Measurements from ENCODE around the gene TARBP1.

TARBP1 gene

DNA sequence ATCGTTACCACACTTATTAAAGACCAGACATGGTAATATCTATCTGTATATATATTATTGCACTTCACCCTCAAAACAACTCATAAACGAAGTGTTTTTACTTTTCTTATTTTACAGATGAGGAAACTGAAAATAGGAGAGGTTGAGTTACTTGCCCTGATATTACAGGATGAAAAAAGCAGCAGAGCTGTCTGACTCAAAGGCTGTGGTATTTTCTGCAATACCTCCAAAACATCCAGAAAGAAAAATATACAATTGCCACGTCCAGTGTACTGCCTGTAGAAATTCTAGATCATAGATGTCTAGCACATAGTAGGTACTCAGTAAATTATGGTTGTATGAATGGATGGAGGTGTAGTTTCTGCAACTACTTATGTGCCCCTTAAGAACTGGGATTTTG, 5.2 kb upstream of the TARBP1 start:
- no peak for DNase-seq

DNA sequence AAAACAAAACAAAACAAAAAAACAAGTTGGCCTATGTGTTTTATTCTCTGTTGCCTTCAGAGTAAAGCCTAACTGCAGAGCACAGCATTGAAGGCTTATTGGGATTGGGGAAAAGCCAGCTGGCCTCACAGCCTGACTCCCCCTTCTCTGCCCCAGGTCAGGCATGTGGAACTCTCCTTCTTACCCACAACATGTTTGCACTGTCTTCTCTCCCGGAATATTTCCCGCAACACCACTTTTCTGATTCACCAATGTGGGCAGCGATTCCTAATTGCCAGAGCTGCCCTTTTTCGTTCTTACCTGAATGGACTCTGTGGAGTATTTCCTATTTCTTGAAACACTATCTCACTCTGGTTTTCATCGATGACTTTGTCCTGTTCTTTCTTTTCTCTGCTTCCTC, 2.8 kb upstream of the TARBP1 start:
- DNase-seq, result no peak

DNA sequence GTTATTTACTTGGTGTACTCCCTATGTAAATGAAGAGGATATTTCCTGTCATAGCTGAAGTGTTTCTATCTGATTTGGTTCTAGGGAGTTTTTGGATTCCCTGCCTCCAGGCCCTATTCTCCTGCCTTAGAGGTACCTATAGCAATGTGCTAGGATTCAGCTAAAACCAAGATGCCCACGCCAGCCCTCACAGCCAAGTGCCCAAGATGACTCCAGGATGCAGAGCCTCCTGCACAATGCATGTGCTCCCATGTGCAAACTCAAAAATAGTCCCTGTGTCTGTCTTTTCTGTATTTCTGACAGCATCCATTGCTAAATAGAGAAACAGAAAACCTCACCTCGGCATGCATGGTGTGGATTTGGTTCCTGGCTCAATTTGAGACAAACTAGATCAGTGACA, 887 bp upstream of the TARBP1 start:
- no peak for DNase-seq

DNA sequence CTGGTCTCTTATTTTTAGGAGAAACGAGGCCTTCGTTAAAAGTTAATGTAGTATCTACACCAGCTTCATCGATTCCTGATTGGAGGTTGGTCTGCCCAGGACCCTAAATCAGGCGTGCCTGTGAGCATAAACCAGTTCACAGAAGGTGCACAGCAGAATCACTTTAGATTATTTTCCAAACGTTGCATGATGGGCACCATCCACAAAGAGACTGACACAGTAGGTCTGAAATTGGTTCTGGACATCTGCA, 256 bp upstream of the TARBP1 start:
- no peak for DNase-seq

DNA sequence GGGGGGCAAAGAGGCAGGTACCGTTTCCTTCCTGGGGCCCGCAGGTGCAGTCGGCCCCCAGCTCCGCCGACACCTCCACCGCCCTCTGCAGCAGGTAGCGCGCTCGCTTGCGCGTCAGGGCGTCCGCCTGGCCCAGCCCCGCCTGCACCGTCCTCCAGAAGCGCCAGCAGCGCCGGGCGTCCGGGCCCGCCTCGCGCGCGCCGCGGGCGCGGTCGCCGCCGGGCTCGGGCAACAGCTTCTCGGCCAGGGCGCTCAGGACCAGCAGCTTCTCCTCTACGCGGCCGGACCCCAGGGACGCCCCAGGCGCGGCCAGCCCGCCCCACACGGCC, 863 bp downstream of the TARBP1 start:
- no peak for DNase-seq

DNA sequence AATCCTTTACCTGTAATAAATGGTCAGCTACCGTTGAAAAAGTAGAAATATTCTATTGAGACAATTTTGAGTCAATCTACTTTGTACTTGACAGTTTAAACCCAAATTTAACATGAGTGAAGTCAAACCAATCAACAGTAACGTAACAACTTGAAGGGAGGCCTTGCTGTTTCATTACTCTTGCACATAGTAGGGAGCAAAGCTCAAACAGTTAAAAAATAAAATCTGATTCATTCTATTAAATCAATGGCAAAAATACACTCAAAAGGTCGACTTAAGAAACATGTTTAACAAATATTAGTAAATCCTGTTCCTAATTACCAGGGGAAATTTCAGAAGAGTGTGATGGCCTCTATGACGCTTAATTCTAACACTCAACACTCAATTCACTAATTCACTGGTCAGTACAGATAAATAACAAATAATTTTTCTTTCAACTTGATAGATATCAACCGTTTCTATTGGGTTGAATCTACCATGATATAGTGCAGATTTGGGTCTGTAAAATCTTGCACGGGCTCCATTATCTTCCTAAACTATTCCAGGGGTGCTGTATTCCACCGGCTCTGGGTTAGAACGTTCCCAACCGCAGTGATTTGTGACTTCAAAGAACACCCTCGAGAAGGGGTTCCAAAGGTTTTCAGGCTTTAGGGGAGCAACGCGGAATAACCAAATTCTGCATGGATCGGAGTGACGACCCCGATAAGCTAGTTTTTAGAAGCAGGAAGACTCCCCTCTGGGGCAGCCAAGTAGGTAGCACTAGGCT, 1.4 kb downstream of the TARBP1 start:
- DNase-seq, result no peak

DNA sequence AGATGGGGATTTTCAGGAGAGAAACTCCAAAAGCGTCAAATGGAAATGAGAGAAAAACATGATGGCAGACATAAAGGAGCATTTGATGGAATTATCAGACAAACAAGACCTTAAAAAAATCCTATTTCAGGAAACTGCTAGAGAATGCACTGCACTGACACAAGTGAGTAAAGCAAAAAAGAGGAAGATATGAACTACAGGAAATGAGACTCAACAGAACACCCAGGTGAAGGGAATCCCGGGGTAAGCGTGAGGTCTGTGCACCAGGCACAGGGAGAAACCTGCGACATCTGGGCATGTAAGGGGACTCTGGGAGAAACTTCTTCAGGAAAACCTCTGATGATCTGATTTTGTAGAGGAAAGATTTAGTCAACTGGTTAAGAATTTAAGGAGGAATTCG, 2.8 kb downstream of the TARBP1 start:
- no peak for DNase-seq

DNA sequence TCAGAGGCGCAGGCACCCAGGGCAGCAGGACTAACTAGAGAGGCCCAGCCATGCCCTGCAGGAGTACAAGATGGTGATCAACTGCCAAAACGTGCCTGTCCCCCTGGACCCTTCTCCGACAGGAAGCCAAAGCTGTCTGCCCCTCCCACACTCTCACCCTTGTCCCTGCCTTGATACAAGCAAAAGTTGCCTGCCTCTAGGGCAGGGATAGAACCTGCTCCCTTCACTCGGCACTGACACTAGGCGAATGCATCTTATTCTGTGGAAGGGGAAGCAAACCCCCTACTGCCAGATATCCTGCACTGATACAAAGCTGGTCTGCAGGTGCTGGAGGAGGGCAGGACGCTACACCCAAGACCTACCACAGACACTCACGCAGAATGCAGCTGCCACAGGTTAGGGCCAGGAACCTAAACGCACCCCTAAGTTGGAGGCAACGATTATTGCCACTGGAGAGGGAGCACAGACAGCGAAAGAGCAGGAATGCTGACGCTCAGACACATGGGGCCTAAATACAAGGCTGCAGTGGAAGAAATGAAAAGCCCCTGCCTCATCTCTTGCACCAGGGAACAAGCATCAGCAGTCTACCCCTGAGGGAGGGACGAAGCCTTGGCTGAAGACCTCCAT, 3.7 kb downstream of the TARBP1 start:
- no peak for DNase-seq

DNA sequence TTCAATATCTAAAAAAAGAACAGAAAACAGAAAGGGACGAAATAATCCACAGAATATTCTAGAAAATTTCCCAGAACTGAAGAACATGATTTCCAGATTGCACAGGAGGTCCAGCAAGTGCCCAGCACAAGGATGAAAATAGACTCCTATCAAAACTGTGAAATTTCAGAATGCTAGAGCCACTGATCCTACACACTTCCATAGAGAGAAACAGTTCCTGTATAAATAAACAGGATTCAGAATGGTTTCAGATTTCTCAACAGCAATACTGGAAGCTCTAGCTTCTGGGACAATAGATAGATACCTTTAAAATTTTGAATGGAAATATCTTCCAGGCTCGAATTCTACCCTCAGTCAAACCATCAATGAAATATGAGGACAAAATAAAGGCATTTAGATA, 4.6 kb downstream of the TARBP1 start:
- no peak for DNase-seq

DNA sequence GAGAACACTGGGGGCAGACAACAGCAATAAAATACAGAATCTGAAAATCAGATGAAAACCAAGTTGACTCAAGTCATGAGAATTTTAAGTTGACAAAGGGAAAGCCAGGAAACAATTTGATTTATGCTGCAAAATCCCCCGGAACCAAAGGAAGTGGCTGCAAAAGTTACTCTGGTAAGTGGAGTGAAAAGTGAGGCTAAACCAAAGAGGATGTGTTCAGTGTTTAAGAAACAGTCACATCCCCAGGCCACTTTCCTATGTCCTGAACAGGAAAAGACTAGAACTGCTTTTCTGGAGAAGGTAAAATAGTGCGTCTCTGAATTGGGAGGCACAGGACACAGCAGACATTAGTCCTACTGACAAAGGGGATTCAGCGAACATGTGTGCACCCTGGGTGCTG, 5.9 kb downstream of the TARBP1 start:
- no peak for DNase-seq

DNA sequence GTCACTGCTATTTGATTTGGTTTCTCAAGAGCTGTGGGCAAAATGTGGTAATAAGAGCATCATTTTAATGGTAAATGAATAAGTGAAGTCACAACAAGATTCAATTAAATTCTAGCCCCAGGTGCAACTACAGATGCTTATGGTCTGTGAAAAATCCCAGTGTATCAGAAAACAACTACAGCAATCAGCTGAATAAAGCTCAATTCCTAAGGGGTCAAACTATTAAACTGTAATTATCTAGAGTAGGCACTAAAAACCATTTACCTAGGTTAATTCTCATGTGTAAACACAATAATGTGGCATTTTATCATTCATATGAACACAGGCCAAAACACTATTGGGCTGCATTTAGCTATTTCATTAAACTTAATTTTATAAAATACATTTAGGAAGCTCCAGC, 9.6 kb downstream of the TARBP1 start:
- DNase-seq, result no peak

DNA sequence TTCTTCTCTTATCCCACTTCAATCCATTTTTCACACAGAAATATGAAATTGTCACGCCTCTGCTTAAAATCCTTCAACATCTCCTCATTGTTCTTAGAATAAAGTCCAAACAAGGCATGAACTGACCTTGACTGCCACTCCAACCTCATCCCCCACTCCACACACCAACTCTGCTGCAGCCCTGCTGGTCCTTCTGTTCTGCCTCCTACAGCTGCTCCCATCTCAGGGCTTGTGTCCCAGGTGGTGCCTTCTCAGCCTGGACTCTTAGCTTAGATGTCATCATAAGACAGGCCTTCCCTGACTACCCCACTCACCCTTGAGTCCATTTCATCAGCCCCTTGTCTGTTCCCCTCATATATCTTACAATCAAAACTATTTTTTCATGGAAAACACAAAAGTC, 10.4 kb downstream of the TARBP1 start:
- DNase-seq, result no peak

DNA sequence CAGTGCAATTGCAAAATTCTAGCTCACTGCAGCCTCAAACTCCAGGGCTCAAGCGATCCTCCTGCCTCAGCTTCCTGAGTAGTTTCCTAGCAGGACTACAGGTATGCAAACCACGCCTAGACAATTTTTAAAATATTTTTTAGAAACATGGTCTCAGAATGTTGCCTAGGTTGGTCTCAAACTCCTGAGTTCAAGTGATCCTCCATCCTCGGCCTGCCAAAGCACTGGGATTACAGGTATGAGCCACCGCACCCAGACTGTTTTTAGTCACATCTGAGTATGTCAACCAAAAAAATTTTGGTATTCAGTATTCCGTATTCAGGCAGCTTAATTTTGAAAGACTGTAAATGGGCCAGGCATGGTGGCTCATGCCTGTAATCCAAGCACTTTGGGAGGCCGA, 11.2 kb downstream of the TARBP1 start:
- DNase-seq, result no peak

DNA sequence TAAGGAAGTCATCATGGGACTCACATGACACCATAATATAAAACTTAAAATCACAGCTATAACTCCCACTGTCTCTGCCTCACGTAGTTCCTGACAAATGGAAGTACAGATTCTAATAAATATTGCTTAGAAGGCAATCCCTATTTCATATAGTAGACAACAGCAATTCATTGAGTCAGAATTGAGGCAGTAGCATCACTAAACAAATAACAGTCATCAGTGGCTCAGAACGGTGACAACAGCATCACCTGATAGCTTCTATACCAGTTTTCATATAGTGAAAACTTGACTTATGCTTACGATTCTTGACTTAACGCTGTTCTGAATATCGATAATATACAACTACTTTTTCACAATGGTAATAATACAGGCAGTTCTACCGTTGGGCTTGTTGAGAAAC, 12.0 kb downstream of the TARBP1 start:
- no peak for DNase-seq

DNA sequence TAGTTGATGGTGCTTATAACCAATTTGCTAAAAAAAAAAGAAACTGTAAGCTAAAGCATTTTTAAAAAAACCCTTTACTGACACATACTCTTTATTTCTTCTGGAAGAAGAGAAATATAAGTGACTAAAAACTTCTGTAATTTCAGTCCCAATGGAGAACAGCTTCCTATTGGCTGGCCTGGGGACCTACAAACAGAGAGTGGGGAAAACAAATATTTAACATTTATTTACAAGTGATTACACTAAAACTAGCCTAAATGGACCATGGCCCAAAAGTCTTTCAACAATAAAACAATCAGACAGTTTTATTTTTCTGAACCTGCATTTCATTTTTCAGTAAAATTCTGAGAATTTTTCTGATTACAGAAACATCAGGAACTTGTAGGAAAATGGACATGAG, 15.2 kb downstream of the TARBP1 start:
- no peak for DNase-seq

DNA sequence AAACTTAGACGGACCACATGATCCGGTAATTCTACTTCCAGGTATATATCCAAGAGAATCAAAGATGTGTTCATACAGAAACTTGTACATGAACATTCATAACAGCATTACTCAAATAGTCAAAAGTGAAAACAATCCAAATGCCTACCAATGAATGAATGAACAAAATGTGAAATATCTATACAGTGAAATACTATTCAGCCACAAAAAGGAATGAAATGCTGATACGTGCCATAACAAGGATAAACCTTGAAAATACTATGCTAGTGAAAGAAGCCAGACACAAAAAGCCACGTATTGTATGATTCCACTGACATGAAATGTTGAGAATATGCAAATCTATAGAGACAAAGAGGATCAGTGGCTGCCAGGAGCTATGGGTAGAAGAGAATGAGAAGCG, 18.3 kb downstream of the TARBP1 start:
- DNase-seq, result no peak

DNA sequence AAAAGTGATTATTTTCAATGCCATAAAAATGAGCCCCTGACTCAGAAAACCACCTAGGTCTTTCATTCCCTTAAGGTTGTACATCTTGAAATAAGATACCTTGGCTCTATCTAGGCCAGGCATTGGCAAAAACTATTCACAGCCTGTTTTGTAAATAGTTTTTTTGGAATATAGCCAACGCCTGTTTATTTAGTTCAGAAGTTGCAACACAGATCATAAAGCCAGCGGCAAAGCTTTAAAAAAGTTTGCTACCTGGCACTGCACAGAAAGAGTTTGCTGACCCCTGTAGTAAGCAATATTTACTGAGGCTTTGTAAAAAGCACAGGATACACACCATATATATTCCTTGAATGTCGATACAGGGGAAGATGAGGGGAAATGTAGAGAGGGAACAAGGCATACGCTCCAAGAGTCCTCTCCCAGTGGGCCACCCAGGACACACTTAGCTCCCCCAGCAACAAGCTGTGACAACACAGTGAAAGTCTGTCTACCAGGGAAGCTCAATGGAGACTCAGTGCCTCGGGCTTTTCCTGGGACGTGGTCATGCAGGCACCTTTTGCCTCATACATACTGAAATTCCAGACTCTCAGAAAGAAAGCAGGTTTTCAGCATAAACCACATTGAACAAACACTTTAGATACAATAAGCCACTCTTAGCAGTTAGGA, 20.5 kb downstream of the TARBP1 start:
- no peak for DNase-seq

DNA sequence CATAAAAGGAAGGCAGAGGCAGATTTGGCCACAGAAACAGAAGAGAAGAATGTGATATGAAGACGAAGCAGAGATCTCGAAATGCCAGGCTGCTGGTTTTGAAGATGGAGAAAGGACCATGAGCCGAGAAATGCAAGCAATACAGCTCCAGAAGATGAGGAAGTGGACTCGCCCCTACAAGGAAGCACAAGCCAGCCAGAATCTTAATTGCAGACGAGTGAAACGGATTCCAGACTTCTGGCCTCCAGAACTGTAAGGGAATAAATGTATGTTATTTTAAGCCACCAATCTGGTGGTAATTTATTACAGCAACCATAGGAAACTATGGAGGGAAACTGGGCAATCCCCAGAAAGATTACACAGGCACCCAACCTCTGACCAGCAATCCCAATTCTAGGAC, 24.1 kb downstream of the TARBP1 start:
- no peak for DNase-seq

DNA sequence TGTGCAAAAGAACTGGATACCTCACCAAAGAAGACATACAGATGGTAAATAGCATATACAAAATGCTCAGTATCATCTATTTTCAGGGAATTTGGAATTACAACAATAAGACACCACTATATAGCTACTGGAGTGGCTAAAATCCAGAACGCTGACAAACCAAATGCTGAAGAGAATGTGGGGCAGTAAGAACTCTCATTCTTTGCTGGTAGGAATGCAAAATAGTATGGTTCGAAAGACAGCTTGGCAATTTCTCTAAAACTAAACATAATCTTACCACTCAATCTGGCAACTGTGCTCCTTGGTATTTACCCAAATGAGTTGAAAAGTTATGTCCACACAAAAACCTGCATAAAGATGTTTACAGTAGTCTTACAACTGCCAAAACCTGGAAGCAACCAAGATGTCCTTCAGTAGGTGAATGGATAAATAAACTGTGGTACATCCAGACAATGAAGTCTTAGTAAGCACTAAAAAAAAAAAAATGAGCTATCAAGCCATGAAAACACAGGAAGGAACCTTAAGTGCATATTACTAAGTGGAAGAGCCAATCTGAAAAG, 26.5 kb downstream of the TARBP1 start:
- DNase-seq, result no peak

DNA sequence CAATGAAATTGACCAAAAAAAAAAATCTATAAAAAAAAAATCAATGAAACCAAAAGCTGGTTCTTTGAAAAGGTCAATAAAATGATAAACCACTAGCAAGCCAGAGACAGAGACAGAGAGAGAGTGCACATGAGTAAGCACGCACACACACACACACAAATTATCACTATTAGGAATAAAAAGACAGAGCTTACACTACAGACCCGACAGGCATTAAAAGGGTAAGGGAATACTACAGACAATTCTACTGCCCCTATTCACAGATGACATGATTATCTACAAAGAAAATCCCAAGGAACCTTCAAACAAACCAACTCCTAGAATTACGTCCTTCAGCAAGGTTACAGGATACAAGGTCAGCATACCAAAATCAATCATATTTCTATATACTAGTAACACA, 38.6 kb downstream of the TARBP1 start:
- DNase-seq, result no peak

DNA sequence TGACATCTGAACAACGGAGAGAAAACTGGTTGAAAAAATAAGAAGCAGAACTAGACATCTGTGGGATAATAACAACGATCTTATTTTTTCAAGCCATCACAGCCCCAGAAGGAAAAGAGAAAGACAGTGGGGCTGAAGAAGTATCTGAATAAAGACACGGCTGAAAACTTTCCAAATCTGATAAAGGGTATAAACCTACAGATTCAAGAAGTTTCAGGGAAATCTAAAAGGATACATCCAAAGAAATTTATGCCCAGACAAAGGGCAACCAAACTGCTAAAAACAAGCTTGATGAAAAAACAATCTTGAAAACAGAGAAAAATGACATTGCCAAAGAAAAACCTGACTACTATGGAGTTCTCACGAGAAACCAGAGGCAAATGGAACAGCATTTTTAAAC, 40.4 kb downstream of the TARBP1 start:
- no peak for DNase-seq

DNA sequence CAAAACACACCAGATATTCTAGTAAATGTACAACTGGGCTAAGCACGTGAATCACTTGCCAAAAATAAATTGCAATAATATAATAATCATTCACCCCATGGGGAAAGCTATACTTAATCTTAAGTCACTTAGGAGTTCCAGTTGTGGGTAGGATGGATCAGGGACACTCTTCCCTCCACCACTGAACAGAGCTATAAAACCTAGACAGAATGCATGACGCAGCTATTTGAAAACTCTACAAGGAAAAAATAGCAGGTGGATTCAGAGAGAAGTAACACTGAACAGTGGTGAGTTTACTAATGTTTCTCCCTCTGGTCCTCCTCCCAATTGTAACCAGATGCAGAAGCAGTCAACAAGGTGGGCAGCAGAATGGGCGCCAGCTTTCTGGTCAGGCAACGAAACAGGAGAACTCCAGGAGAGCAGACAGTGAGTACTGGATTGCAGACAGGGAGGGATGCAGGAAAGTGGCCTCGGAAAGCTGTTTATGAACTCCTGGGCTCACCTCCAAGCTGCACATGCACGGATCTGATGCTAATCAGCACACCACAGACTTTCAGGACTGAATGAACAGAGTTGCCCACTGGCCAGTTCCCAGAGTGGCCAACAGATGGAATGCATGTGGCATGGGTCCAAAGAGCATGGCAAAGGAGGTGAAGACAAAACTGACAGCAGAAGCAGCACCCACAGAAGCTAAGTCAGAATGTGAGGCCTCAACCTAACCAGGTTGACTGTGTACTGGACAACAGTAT, 41.4 kb downstream of the TARBP1 start:
- no peak for DNase-seq

DNA sequence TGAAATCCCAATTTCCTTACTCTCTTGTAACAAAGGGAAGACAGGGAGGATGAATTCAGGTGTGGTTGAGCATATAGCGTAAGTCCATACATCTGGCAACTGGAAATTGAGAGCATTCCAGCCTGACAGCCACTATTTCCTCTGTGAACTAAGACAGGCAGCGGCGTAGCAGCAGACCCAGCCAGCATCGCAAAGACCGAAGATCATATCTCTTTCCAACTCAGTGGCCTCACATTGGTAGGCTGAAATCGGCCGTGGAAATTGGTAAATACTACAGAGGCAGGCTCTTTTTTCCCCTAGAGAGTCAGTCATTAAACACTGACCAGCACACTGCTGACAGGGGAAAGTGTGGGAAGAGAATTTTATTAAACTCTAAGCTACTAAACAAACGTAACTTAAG, 43.4 kb downstream of the TARBP1 start:
- no peak for DNase-seq

DNA sequence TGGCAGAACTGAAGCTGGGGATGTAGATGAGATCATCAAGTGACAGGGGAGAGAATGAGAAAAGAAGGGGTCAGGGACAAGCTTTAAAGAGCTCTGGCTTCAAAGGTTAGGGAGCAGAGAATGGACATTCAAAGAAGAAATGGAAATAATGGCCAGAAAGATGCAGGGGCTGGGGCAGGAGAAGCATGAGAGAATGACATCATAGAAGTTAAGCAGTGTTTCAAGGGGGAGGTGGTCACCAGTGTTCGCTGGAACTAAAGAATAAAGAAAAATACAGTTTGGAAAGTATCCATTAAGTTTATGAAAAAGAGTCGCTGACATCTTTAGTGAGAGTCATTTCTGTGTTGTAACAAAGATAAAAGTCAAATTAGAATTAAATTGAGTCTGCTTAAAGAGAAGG, 44.3 kb downstream of the TARBP1 start:
- DNase-seq, result no peak

Measured in T1000 (cell line).